ENCODE results near the gene TRPC3.
"Not testable (repeated sequence)": the region's sequence is repeated elsewhere in the genome, so short reads cannot be mapped to it uniquely, and the experiment has no call there.

TRPC3 gene

DNA sequence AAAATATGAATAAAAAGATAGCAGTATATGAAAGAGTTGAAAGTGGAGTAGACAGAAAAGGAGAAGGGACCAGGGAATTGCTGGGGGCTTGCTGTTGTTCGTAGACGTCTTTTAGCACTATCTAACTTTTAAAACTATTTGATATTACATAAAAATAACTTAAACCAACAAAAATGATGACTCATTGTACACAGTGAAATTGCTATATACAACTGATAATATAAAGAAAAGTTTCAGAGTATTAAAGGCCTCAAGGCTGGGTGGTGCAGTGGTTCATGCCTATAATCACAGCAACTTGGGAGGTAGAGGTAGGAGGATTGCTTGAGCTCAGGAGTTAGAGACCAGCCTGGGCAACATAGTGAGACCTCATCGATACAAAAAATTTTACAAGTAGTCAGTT lies 5.2 kb downstream of the TRPC3 start:
- DNase-seq (ENCODE audit: low spot score): no peak

DNA sequence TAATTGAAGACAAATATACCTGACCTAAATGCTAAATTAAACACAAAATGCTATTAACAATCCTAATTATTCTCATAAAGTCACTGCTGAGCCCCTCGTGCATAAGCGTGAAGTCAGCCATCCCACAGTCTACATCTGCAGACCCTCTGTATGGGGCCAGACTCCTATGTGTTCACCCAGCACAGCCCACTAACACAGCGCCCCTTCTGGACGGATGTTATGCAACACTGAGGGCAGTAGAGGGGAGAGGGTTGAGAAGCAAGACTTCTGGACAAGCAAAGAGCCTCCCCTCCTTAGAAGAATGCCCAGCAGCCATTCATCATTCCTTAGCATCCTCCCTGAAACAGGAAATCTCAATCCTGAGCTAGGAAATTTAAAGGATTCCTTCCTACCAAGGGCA lies 7.9 kb downstream of the TRPC3 start:
- no peak for DNase-seq (ENCODE audit: low spot score)

- no peak for DNase-seq (ENCODE audit: low spot score)
These were observed 12.2 kb downstream of the TRPC3 start for GRCh38 chr4:121939690-121940089.

DNA sequence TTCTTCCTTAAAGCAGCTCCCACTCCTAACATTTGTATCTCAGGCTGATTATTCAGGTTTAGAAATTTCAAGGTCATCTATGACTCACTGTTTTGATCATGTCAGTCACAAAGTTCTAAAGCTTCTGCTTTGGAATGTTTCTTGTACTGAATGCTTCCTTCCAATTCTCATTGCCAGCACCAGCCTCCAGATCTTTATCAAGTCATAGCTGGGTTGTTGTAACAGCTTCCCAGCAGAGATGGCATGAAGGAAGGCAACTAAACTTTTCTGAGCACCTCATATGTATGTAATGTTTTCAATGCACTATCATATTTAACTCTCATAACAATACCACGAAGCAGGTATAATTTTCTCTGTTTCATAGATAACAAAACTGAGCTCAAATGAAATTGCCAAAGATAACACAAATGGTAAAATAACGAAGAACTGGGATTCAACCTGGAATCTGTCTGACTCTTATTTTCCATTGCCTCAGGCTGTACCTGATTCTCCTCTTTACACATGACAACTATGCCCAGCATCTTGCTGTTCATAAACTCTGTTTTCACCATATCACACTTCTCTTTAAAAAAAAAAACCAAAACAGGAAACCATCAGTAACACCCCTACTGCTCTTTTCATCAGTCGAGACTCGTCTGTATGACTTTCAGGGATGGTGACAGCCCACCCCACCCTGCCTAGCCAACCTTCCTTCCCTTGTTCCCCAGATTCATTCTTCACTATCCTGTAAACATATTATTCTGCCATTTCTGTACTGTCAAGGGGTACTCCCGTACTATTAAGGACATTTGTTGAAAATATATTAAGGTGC lies 13.4 kb downstream of the TRPC3 start:
- DNase-seq (ENCODE audit: low spot score): no peak

DNA sequence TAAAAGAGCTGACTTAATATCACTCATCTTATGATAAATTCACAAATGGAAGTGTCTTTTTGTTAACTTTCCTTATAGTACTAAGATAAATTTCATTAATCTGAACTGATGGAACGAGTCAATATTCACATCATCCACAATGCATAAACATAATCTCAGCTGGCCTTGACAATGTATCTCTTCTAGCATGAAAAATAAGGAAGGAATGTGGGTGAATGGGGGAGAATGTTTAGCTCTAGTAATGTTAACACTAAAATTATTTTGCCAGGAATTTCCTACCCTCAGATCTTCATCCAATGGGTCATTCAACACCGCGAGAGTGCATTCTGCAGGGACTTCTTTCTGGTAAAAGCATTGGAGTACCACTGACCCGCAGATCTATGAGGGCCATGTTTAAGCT lies 15.8 kb downstream of the TRPC3 start:
- DNase-seq (ENCODE audit: low spot score): no peak

GRCh38 chr4:121934635-121935034 lies 17.2 kb downstream of the TRPC3 start:
- DNase-seq (ENCODE audit: low spot score): no peak

DNA sequence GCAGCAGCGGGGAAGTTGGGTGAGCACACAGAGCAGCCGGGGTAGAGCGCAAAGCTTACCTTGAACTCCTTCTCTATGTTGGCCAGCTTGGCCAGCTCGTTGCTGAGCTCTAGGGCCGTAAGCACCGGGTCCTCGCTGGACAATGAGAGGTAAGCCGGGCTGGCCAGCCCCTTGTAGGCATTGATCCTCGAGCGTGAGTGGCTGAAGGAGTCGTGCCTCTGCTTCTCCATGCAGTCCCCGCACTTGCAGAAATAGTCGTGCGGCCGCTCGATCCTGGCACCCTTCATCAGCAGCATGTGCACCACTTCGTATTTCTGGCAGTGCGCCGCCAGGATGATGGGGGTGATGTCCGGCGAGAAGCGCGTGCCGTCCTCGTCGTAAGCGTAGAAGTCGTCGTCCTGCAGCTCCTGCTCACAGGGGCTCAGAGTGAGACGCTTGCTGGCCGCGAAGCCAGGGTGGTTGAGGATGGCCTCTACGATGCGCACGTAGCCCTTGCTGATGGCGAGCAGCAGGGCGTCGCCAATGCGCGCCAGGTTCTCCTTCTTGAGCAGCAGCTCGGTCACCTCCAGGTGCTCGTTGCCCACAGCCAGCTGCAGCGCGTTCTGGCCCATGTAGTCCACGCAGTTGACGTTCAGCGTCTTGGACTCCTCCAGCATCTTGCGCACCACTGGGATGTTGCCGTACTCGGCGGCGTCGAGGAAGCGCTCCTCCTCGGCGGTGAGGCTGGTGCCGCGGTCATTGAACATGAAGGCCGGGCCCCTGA lies 19.5 kb downstream of the TRPC3 start:
- no peak for DNase-seq (ENCODE audit: low spot score)

DNA sequence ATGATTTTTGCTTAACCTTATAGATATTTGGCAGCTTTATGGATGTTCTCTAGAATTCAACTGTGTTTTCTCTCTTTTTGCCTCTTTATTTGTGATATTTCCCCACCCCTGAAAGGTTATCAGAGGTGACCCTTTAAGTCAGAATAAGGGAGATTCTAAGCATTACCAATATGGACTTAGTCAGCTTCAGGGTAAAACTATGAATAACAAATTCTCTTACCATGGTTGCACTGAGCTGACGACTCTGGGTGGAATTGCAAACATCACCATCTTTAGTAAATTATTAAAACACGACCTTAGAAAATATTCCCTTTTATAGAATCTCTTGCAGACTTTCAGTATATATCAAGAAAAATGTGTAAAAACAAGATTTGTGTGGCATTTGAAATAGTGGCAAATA lies 21.6 kb downstream of the TRPC3 start:
- no peak for DNase-seq (ENCODE audit: low spot score)

DNA sequence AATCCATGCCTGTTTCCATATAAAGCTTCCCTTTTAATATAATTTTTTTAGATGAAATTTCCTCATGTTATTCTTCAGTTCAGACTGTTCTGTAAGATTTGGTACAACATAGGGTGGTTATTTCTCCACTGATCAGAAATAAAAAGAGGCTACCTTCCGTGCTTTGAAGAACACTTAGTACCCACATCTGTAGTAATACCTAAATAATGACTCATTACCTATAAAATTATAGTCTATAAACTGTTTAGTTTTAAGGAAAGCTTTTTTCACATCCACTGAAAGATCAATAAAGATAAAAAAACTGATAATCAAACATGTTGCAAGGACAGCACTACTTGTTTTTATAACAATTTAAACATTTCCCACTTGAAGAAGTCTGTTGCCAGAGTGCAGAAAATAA lies 23.9 kb downstream of the TRPC3 start:
- no peak for DNase-seq (ENCODE audit: low spot score)

DNA sequence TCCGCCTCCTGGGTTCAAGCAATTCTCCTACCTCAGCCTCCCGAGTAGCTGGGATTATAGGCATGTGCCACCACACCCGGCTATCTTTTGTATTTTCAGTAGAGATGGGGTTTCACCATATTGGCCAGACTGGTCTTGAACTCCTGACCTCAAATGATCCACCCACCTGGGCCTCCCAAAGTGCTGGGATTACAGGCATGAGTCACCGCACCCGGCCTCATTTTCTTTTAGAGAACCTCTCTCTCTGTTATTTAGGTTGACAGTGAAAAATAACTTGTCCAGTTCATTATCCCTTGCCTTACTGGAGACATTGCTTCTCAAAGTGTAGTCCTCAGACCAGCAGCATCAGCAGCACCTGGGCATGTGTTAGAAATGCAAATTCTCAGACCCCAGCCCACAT lies 25.4 kb downstream of the TRPC3 start:
- not testable (repeated sequence) for DNase-seq (ENCODE audit: low spot score)

DNA sequence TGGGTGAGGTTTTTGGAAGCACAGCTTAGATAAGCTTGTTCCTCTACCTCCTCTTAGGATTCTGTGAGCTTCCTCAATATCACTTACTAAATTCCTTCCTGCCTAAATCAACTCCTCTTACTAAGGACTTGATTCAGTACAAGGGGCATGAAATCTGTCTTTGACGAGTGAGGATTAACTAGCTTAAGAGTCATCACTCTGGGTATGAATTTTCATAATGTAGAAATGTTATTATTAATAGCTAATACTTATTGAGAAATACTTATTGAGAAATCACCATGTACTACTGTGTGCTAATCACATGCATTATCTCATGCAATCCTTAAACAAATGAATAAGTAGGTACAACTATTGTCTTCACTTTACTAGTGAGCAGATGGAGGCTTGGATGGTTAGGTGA lies 28.6 kb downstream of the TRPC3 start:
- DNase-seq (ENCODE audit: low spot score): no peak

DNA sequence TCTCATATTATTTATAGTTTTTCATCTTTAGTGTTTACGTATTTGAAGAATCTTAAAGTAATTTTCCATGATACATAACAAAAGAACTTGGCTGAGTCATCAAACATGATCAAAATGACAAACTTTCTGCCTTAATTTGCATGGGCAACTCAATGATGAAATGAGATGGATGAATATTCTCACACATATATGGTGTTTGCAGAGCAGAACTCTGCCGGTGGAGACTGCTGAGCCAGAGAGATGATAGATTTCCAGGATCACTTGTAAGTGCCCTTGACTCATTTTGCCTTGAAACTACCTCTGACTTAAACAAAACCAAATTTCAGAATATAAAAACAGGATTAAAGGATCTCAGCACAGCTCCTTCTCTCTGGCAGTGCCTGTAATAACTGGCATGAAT lies 38.2 kb downstream of the TRPC3 start:
- DNase-seq (ENCODE audit: low spot score): no peak

GRCh38 chr4:121908346-121908745 lies 43.5 kb downstream of the TRPC3 start:
- no peak for DNase-seq (ENCODE audit: low spot score)

DNA sequence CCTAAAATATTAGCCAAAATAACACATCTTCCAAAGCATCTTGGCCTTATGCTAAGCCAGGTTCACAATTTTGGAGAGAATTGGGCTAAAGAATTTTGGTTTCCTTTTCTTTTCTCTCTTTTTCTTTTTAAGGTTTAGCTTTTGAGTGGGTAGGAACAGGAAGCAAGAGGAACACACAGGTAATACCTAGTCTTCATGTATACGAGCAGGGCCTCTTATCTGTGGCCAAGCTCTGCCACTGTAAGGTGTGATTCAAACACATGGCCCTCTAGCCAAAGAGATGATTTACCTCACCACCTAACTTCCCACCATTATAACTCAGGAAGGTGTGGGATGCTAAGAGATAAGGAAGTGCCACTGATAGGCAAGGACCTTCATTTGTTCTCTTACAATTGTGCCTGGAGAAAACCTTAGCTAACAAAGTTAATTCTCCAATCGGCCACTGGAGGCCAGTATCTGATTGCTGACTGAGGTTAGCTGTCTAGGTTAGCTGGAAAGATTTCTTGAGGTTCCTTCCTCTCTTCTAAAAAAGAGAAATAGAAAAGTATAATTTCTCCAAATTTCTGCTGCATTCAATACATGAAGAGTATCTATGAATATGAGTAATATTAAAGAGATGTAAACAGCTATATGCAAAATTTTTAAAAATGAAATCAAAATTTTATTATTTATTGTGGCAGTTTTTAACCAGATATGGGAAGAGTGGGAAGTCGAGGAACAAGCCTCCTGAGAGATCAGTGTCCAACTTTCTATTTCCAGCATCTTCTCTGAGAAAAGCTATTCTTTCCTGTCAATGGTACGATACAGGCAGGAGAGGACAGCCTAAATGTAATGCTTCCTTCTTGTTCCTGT lies 51.5 kb downstream of the TRPC3 start:
- peak; percentile 67 for DNase-seq (ENCODE audit: low spot score)

- no peak for DNase-seq (ENCODE audit: low spot score)
These were observed 53.7 kb downstream of the TRPC3 start for GRCh38 chr4:121898150-121898549.

- no peak for DNase-seq (ENCODE audit: low spot score)
These were observed 63.7 kb downstream of the TRPC3 start for GRCh38 chr4:121888134-121888533.

DNA sequence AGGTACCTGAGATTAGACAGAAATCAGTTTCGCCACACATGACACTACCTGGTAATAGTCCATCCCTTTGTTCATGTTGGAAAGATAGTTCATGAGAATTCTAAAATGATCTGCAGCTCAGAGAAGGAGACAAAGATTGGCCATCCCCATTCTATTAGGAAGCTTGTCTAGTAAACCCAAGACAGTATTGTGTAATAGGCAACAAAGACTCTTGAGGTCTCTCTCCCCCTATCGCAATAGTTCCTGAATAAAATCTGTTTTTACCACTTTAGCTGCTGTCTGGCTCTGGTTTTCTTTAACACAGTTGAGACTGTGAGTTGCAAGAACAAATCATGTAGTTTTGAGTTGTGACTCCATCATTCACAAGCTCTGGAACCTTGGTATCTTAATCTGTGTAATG lies 66.7 kb downstream of the TRPC3 start:
- no peak for DNase-seq (ENCODE audit: low spot score)

GRCh38 chr4:121881158-121881557 lies 70.7 kb downstream of the TRPC3 start:
- no peak for DNase-seq (ENCODE audit: low spot score)

DNA sequence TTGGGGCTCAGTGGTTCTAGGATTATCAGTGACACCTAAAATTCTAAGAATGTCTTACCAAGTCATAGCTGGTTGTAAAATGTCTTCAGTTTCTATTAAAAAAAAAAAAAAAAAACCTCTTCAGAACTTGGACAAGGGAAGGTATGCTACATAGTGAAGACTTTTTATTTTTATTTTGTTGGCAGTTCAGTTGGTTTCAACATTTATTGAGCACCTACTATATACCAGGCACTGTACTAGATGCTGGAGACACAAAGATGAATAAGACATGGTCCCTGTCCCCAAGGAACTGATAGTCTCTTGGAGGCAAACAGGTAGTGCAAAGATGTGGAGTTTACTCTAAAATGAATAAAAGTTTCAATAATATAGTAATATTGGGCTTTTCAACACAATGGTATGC lies 72.7 kb downstream of the TRPC3 start:
- DNase-seq (ENCODE audit: low spot score): no peak

DNA sequence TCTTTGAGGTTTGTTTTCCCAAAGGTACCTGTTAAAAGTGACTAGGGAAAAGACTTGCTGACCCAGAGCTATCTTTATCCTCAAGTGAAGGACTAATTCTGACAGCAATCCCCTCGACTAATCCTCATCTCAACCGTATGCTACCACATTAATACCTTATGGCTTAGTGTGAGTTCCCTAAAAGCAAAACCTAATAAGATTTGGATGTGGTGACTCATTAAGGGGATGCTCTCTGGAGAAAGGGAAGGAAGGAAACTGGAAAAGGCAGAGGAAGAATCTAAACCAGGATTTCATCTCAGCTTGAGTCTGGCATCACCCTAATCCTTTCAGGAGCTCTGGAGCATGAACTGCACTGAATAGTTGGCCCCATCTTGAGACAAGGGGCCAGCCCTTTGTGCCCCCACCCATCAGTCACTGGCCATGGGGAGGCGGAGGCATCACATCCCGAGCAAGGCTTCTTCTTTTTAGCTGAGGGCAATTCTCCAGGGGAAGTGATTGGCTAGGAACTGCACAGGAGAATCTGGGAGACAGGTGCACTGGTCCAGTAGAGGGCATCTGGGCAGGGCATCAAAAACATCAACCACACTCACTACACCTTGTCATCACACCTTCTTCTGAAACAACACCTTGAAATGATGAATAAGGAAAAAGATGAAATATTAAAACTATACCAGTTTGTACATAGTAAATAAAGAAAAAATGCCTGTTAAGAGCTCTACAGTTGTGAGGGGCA lies 74.7 kb downstream of the TRPC3 start:
- DNase-seq (ENCODE audit: low spot score): no peak

- DNase-seq (ENCODE audit: low spot score): no peak
These were observed 75.8 kb downstream of the TRPC3 start for GRCh38 chr4:121876070-121876469.

- no peak for DNase-seq (ENCODE audit: low spot score)
These were observed 76.2 kb downstream of the TRPC3 start for GRCh38 chr4:121875652-121876051.
